ENCODE results near the gene CDC123.

DNA sequence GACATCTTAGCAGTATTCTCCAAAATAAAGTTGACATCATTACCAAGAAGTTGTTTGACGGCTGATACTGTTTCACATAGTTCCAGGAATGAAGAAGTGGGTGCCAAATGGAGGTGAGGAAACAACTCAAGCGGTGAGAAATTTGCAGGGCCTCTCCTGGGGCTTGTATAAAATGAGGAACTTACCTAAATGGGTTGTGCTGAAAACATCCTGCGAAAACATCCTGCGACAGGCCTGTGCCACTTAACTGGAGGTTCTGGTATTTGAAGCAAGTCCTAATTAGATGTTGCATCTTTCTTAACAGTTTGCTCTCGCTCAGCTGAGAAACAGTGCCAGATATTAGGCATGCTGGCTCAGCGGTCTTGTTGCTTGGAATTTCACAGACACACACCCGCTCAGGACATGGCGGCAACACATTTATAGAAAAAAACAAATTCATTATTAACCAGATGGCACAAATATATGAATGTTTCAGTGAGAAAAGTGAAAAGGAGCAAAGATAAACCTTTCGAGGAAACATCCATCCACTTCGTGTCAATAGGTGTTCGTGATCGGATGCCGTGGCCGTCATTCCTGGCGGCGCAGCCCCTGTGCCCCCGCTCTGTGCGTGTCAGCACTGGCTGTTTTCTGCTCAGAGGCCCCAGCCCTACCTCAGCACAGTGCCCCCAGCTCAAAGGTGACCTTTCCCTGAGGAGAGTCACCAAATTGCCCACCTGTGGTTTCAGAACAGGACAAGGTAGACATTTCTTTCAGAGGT, 48.1 kb downstream of the CDC123 start:
- TF ChIP-seq POLR2A (IDR thresholded peaks at IDR 0.05), result no peak
- TF ChIP-seq CTCF (IDR thresholded peaks at IDR 0.05), result no peak

Data from suprapubic skin (tissue), 3 donors.